Neural progenitor cell (in vitro differentiated cells): ENCODE results near the gene HNRNPLL.

Experiments used
- EZH2phosphoT487 ChIP-seq: fragments of 200-600 bp; sonication (generic); IDR thresholded peaks from 2 replicates; pipeline ENCODE4 v1.6.1; 2017; ENCODE audit warnings: antibody characterized with exemption
- TF ChIP-seq, protein P1 (sequence below): fragments of 200-600 bp; sonication (generic); IDR thresholded peaks from 2 replicates; pipeline ENCODE4 v1.5.1; 2017; ENCODE audit warnings: antibody characterized with exemption, mild to moderate bottlenecking

GRCh38 chr2:38626326-38627035 lies 23.8 kb upstream of the HNRNPLL start:
- TF ChIP-seq, protein P1, sequence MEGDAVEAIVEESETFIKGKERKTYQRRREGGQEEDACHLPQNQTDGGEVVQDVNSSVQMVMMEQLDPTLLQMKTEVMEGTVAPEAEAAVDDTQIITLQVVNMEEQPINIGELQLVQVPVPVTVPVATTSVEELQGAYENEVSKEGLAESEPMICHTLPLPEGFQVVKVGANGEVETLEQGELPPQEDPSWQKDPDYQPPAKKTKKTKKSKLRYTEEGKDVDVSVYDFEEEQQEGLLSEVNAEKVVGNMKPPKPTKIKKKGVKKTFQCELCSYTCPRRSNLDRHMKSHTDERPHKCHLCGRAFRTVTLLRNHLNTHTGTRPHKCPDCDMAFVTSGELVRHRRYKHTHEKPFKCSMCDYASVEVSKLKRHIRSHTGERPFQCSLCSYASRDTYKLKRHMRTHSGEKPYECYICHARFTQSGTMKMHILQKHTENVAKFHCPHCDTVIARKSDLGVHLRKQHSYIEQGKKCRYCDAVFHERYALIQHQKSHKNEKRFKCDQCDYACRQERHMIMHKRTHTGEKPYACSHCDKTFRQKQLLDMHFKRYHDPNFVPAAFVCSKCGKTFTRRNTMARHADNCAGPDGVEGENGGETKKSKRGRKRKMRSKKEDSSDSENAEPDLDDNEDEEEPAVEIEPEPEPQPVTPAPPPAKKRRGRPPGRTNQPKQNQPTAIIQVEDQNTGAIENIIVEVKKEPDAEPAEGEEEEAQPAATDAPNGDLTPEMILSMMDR: no peak
- TF ChIP-seq EZH2phosphoT487: no peak
